CD8-positive, alpha-beta memory T cell (primary cell): ENCODE results near the gene MAP2. TPM values are rescaled to one million over a fixed set of nuclear protein-coding genes. Genes with fewer than 3 reads are reported as not detected.

Experiments used
- CTCF ChIA-PET: fragments of 350-600 bp; sonication (Branson Sonifier 250); formaldehyde crosslinking; loops from one replicate; lab custom pipeline; 2021; ENCODE audit warnings: antibody characterized with exemption; lab: Charles Lee
- POLR2A ChIA-PET: fragments of 350-600 bp; sonication (Branson Sonifier 250); formaldehyde crosslinking; loops from one replicate; lab custom pipeline; 2021; ENCODE audit warnings: antibody characterized with exemption; lab: Charles Lee
- DNase-seq, 5 donors: peaks; one replicate each; pipeline versions ENCODE4 v3.0.0 to v3.0.0-alpha.2; 2020 to 2022; ENCODE audit warnings: mixed read lengths in 1 of 5
- H3K27ac ChIP-seq: one replicate; pipeline ENCODE4 v1.7.0; 2013; ENCODE audit warnings: low read depth, mild to moderate bottlenecking, low read length, moderate library complexity
- H3K27me3 ChIP-seq: 2 replicates; pipeline ENCODE4 v1.7.0; 2013; ENCODE audit warnings: low read length, mild to moderate bottlenecking; ENCODE audit not compliant: insufficient read depth, poor library complexity, severe bottlenecking
- H3K36me3 ChIP-seq: 2 replicates; pipeline ENCODE4 v1.7.0; 2013; ENCODE audit warnings: mild to moderate bottlenecking, low read length, moderate library complexity; ENCODE audit not compliant: insufficient read depth
- H3K4me1 ChIP-seq: 2 replicates; pipeline ENCODE4 v1.7.0; 2013; ENCODE audit warnings: mild to moderate bottlenecking, low read length, moderate library complexity; ENCODE audit not compliant: insufficient read depth
- H3K4me3 ChIP-seq: 2 replicates; pipeline ENCODE4 v1.7.0; 2013; ENCODE audit warnings: mild to moderate bottlenecking, low read length
- H3K9me3 ChIP-seq: 2 replicates; pipeline ENCODE4 v1.7.0; 2013; ENCODE audit warnings: mild to moderate bottlenecking, low read length
- H3K27ac Mint-ChIP-seq, 8 donors: one replicate each; pipeline ENCODE4 v1.8.0; 2020 to 2021; ENCODE audit warnings: mixed read lengths in 8 of 8, mild to moderate bottlenecking in 6 of 8, inconsistent platforms in 3 of 8, moderate library complexity in 3 of 8
- H3K27me3 Mint-ChIP-seq, 2 donors: one replicate each; pipeline ENCODE4 v1.8.0; 2020 to 2021; ENCODE audit warnings: mixed read lengths in 2 of 2, mild to moderate bottlenecking in 1 of 2, moderate library complexity in 1 of 2
- H3K36me3 Mint-ChIP-seq, 3 donors: one replicate each; pipeline ENCODE4 v1.8.0; 2020 to 2021; ENCODE audit warnings: mixed read lengths in 3 of 3, inconsistent platforms in 1 of 3, mild to moderate bottlenecking in 1 of 3
- H3K4me1 Mint-ChIP-seq, 3 donors: one replicate each; pipeline ENCODE4 v1.8.0; 2020 to 2021; ENCODE audit warnings: mixed read lengths in 3 of 3, inconsistent platforms in 1 of 3, mild to moderate bottlenecking in 1 of 3
- H3K4me3 Mint-ChIP-seq, 7 donors: one replicate each; pipeline ENCODE4 v1.8.0; 2020 to 2021; ENCODE audit warnings: mixed read lengths in 7 of 7, mild to moderate bottlenecking in 6 of 7, moderate library complexity in 4 of 7, inconsistent platforms in 2 of 7
- H3K9me3 Mint-ChIP-seq, 5 donors: one replicate each; pipeline ENCODE4 v1.8.0; 2020 to 2022; ENCODE audit warnings: mixed read lengths in 5 of 5, mild to moderate bottlenecking in 3 of 5, moderate library complexity in 2 of 5, inconsistent platforms in 1 of 5
- polyA plus RNA-seq: library from polyadenylated mRNA; unstranded; fragments of 300-500 nt; fragmentation: Illumina TruSeq; gene quantifications from one replicate; pipeline ENCODE4 v1.2.3, GENCODE V29; 2021
- total RNA-seq, 2 experiments: library from RNA; stranded (reverse); gene quantifications; one replicate each; pipeline ENCODE4 v1.2.3, GENCODE V29; 2021

The MAP2 gene
- total and polyA plus RNA-seq, 3 experiments from 2014 or later = 0.08 TPM; not detected in 2

GRCh38 chr2:209459359-209459758 lies 35.5 kb downstream of the MAP2 start:
- ChIA-PET CTCF (no interaction called here), POLR2A (no interaction called here)
- Histone ChIP-seq H3K36me3 (no peaks in the 10 kb centered on the region), H3K27ac (no peak overlapping the region), H3K27me3 (no peaks in the 10 kb centered on the region), H3K4me1 (no peaks in the 10 kb centered on the region), H3K4me3 (no peak overlapping the region), H3K9me3 (no peaks in the 10 kb centered on the region)
- H3K27me3 Mint-ChIP-seq = no peaks in the 10 kb centered on the region
- H3K36me3 Mint-ChIP-seq = no peaks in the 10 kb centered on the region
- no peak overlapping the region for H3K27ac Mint-ChIP-seq
- H3K9me3 Mint-ChIP-seq = peaks cover 0 to 2% (median 0%) of the 10 kb centered on the region in 5 donors
- H3K4me1 Mint-ChIP-seq = no peaks in the 10 kb centered on the region
- H3K4me3 Mint-ChIP-seq = no peak overlapping the region
- no peak for DNase-seq

- H3K27me3 ChIP-seq = no peaks in the 10 kb centered on the region
- H3K4me3 Mint-ChIP-seq = no peak overlapping the region
- ChIA-PET POLR2A (no interaction called here), CTCF (no interaction called here)
- no peak for DNase-seq
- H3K4me1 ChIP-seq = no peaks in the 10 kb centered on the region
- no peak overlapping the region for H3K4me3 ChIP-seq
- no peaks in the 10 kb centered on the region for H3K36me3 Mint-ChIP-seq
- H3K9me3 ChIP-seq = no peaks in the 10 kb centered on the region
- no peaks in the 10 kb centered on the region for H3K36me3 ChIP-seq
- peaks cover 0 to 2% (median 0%) of the 10 kb centered on the region in 5 donors for H3K9me3 Mint-ChIP-seq
- no peak overlapping the region for H3K27ac Mint-ChIP-seq
- no peaks in the 10 kb centered on the region for H3K27me3 Mint-ChIP-seq
- no peak overlapping the region for H3K27ac ChIP-seq
- H3K4me1 Mint-ChIP-seq = no peaks in the 10 kb centered on the region
These were observed 36.4 kb downstream of the MAP2 start for GRCh38 chr2:209460151-209460761.

GRCh38 chr2:209463226-209463625 lies 39.4 kb downstream of the MAP2 start:
- no peak for DNase-seq
- H3K36me3 Mint-ChIP-seq = no peaks in the 10 kb centered on the region
- H3K4me1 Mint-ChIP-seq = no peaks in the 10 kb centered on the region
- Histone ChIP-seq H3K4me1 (no peaks in the 10 kb centered on the region), H3K27ac (no peak overlapping the region), H3K36me3 (no peaks in the 10 kb centered on the region), H3K9me3 (no peaks in the 10 kb centered on the region), H3K27me3 (no peaks in the 10 kb centered on the region), H3K4me3 (no peak overlapping the region)
- no peak overlapping the region for H3K27ac Mint-ChIP-seq
- H3K4me3 Mint-ChIP-seq = no peak overlapping the region
- H3K27me3 Mint-ChIP-seq = no peaks in the 10 kb centered on the region
- H3K9me3 Mint-ChIP-seq = no peaks in the 10 kb centered on the region
- ChIA-PET POLR2A (no interaction called here), CTCF (no interaction called here)

- Mint-ChIP-seq H3K9me3 (no peaks in the 10 kb centered on the region), H3K4me1 (no peaks in the 10 kb centered on the region), H3K4me3 (no peak overlapping the region), H3K27me3 (no peaks in the 10 kb centered on the region), H3K36me3 (no peaks in the 10 kb centered on the region), H3K27ac (no peak overlapping the region)
- H3K4me1 ChIP-seq = no peaks in the 10 kb centered on the region
- H3K4me3 ChIP-seq = no peak overlapping the region
- H3K27ac ChIP-seq = no peak overlapping the region
- DNase-seq = no peak
- CTCF ChIA-PET = no interaction called here
- H3K9me3 ChIP-seq = no peaks in the 10 kb centered on the region
- H3K27me3 ChIP-seq = no peaks in the 10 kb centered on the region
- POLR2A ChIA-PET = no interaction called here
- H3K36me3 ChIP-seq = no peaks in the 10 kb centered on the region
These were observed 40.0 kb downstream of the MAP2 start for GRCh38 chr2:209463835-209464234.

- no peak overlapping the region for H3K4me3 Mint-ChIP-seq
- Histone ChIP-seq H3K27ac (no peak overlapping the region), H3K4me1 (no peaks in the 10 kb centered on the region), H3K27me3 (no peaks in the 10 kb centered on the region), H3K9me3 (no peaks in the 10 kb centered on the region), H3K4me3 (no peak overlapping the region), H3K36me3 (no peaks in the 10 kb centered on the region)
- no peaks in the 10 kb centered on the region for H3K4me1 Mint-ChIP-seq
- CTCF ChIA-PET = no interaction called here
- H3K36me3 Mint-ChIP-seq = no peaks in the 10 kb centered on the region
- POLR2A ChIA-PET = no interaction called here
- no peaks in the 10 kb centered on the region for H3K27me3 Mint-ChIP-seq
- peaks cover 0 to 5% (median 0%) of the 10 kb centered on the region in 5 donors for H3K9me3 Mint-ChIP-seq
- no peak for DNase-seq
- H3K27ac Mint-ChIP-seq = no peak overlapping the region
These were observed 45.0 kb downstream of the MAP2 start for GRCh38 chr2:209468846-209469245.

GRCh38 chr2:209469481-209469880 lies 45.6 kb downstream of the MAP2 start:
- Mint-ChIP-seq H3K4me3 (no peak overlapping the region), H3K36me3 (no peaks in the 10 kb centered on the region), H3K27me3 (no peaks in the 10 kb centered on the region), H3K4me1 (no peaks in the 10 kb centered on the region), H3K9me3 (peaks cover 0 to 5% (median 0%) of the 10 kb centered on the region in 5 donors), H3K27ac (no peak overlapping the region)
- DNase-seq = no peak
- Histone ChIP-seq H3K27me3 (no peaks in the 10 kb centered on the region), H3K36me3 (no peaks in the 10 kb centered on the region), H3K9me3 (no peaks in the 10 kb centered on the region), H3K4me1 (no peaks in the 10 kb centered on the region), H3K4me3 (no peak overlapping the region), H3K27ac (no peak overlapping the region)
- CTCF ChIA-PET = no interaction called here
- POLR2A ChIA-PET = no interaction called here

- H3K4me3 ChIP-seq = no peak overlapping the region
- Mint-ChIP-seq H3K9me3 (peaks cover 0 to 5% (median 0%) of the 10 kb centered on the region in 5 donors), H3K4me3 (no peak overlapping the region), H3K27ac (no peak overlapping the region), H3K36me3 (no peaks in the 10 kb centered on the region), H3K4me1 (no peaks in the 10 kb centered on the region), H3K27me3 (no peaks in the 10 kb centered on the region)
- no peaks in the 10 kb centered on the region for H3K36me3 ChIP-seq
- POLR2A ChIA-PET = no interaction called here
- CTCF ChIA-PET = no interaction called here
- H3K9me3 ChIP-seq = no peaks in the 10 kb centered on the region
- H3K4me1 ChIP-seq = no peaks in the 10 kb centered on the region
- DNase-seq = no peak
- no peaks in the 10 kb centered on the region for H3K27me3 ChIP-seq
- H3K27ac ChIP-seq = no peak overlapping the region
These were observed 46.6 kb downstream of the MAP2 start for GRCh38 chr2:209470466-209470865.

GRCh38 chr2:209471037-209471436 lies 47.2 kb downstream of the MAP2 start:
- Histone ChIP-seq H3K27me3 (no peaks in the 10 kb centered on the region), H3K4me3 (no peak overlapping the region), H3K4me1 (no peaks in the 10 kb centered on the region), H3K27ac (no peak overlapping the region), H3K9me3 (no peaks in the 10 kb centered on the region), H3K36me3 (no peaks in the 10 kb centered on the region)
- Mint-ChIP-seq H3K4me1 (no peaks in the 10 kb centered on the region), H3K27me3 (no peaks in the 10 kb centered on the region), H3K4me3 (no peak overlapping the region), H3K27ac (no peak overlapping the region), H3K9me3 (peaks cover 0 to 5% (median 0%) of the 10 kb centered on the region in 5 donors), H3K36me3 (no peaks in the 10 kb centered on the region)
- DNase-seq = no peak
- CTCF ChIA-PET = no interaction called here
- POLR2A ChIA-PET = no interaction called here
